A549 treated with RU486 at 1 μM for 4 hours (cell line): ENCODE measurements around the gene LRCH4. TPM values are rescaled to one million over a fixed set of nuclear protein-coding genes. Genes with fewer than 3 reads are reported as not detected.

ENCODE experiments used
- total RNA-seq: library from RNA; stranded (reverse); fragments of 200-300 nt; extraction: Qiagen RNA extraction; gene quantifications from 5 replicates; pipeline ENCODE4 v1.2.3, GENCODE V29; 2022; ENCODE audit warnings: low read depth

LRCH4 gene
- 8.9 to 16.3 TPM (median 13.9 TPM) in 5 replicates for total RNA-seq

GRCh38 chr7:100585511-100586265 is at the start of gene LRCH4:
Gene LRCH4, minus strand, starts transcription at chr7:100586129. Its CDS starts 29 bp downstream, at chr7:100586100.

GRCh38 chr7:100611983-100612729 is 26.2 kb upstream of the LRCH4 start, which contains the start of gene MOSPD3:
Gene MOSPD3, plus strand, starts transcription at chr7:100612540. Its CDS starts 252 bp downstream, at chr7:100612792.

GRCh38 chr7:100586266-100587025 is 517 bp upstream of the LRCH4 start, which contains the start of gene FBXO24:
Gene FBXO24, plus strand, starts transcription at chr7:100586328. Its CDS starts 298 bp downstream, at chr7:100586626.

GRCh38 chr7:100573691-100574361 is 12.1 kb downstream of the LRCH4 start, which contains the start of gene SAP25:
Gene SAP25, minus strand, starts transcription at chr7:100573900. Its CDS starts 158 bp downstream, at chr7:100573742.

GRCh38 chr7:100538654-100539435 is 47.1 kb downstream of the LRCH4 start, which contains the start of gene AGFG2:
Gene AGFG2, plus strand, starts transcription at chr7:100539203. Its CDS starts 144 bp downstream, at chr7:100539347.

Other genes starting within 250 kb of the LRCH4 start
- gene PILRB, start 228.0 kb downstream of the LRCH4 start, total RNA-seq: 17.3 to 30.3 TPM (median 27.1 TPM) in 5 replicates
- gene PILRA, start 212.6 kb downstream of the LRCH4 start, total RNA-seq: 3.3 to 6.0 TPM (median 5.8 TPM) in 5 replicates
- 0.85 to 2.2 TPM (median 1.3 TPM) in 5 replicates for gene ZCWPW1, start 157.4 kb downstream of the LRCH4 start, total RNA-seq
- gene MEPCE, start 156.3 kb downstream of the LRCH4 start, total RNA-seq: 37.3 to 48.6 TPM (median 43.9 TPM) in 5 replicates
- gene PPP1R35, start 149.6 kb downstream of the LRCH4 start, total RNA-seq: 34.7 to 61.6 TPM (median 57.5 TPM) in 5 replicates
- gene SPACDR, start 121.9 kb downstream of the LRCH4 start, total RNA-seq: 0.21 to 0.98 TPM (median 0.66 TPM) in 5 replicates
- 27.2 to 39.5 TPM (median 29.3 TPM) in 5 replicates for gene TSC22D4, start 106.9 kb downstream of the LRCH4 start, total RNA-seq
- gene NYAP1, start 102.2 kb downstream of the LRCH4 start, total RNA-seq: 0.64 to 1.6 TPM (median 1.2 TPM) in 5 replicates
- gene AGFG2, start 46.9 kb downstream of the LRCH4 start, total RNA-seq: 9.7 to 15.0 TPM (median 14.0 TPM) in 5 replicates
- gene SAP25, start 12.2 kb downstream of the LRCH4 start, total RNA-seq: 0.42 to 0.76 TPM (median 0.55 TPM) in 3 of 5 replicates, not detected in the others
- gene FBXO24, start 199 bp upstream of the LRCH4 start, total RNA-seq: 0.21 to 0.27 TPM (median 0.27 TPM) in 3 of 5 replicates, not detected in the others
- gene PCOLCE, start 16.2 kb upstream of the LRCH4 start, total RNA-seq: 6.7 to 10.7 TPM (median 9.0 TPM) in 5 replicates
- 14.6 to 22.8 TPM (median 18.4 TPM) in 5 replicates for gene MOSPD3, start 26.4 kb upstream of the LRCH4 start, total RNA-seq
- gene TFR2, start 55.4 kb upstream of the LRCH4 start, total RNA-seq: 2.0 to 3.3 TPM (median 3.0 TPM) in 5 replicates
- gene ACTL6B, start 70.3 kb upstream of the LRCH4 start, total RNA-seq: not detected in 5 replicates
- 163 to 268 TPM (median 240 TPM) in 5 replicates for gene GNB2, start 87.6 kb upstream of the LRCH4 start, total RNA-seq
- gene GIGYF1, start 108.1 kb upstream of the LRCH4 start, total RNA-seq: 13.1 to 21.3 TPM (median 18.9 TPM) in 5 replicates
- gene POP7, start 120.0 kb upstream of the LRCH4 start, total RNA-seq: 77.8 to 102 TPM (median 101 TPM) in 5 replicates
- gene EPO, start 134.3 kb upstream of the LRCH4 start, total RNA-seq: 0.07 to 0.23 TPM in 2 of 5 replicates, not detected in the others
- gene ZAN, start 147.5 kb upstream of the LRCH4 start, total RNA-seq: not detected in 5 replicates
- 36.4 to 45.6 TPM (median 43.7 TPM) in 5 replicates for gene EPHB4, start 241.4 kb upstream of the LRCH4 start, total RNA-seq